Glomerular endothelial cell (primary cell): ENCODE results near the gene PSMC2. TPM values are rescaled to one million over a fixed set of nuclear protein-coding genes. Genes with fewer than 3 reads are reported as not detected.
A peak's percentile ranks its signal among the peaks of the same experiment; 100 is the strongest.

Source experiments
- DNase-seq: peaks from one replicate; pipeline ENCODE4 v3.0.0-alpha.2; 2011; ENCODE audit warnings: low read depth, low spot score; ENCODE audit errors: extremely low read depth
- total RNA-seq: library from RNA; depleted of rRNA; stranded (reverse); fragments of >200 nt; gene quantifications from 2 replicates; pipeline ENCODE4 v1.2.3, GENCODE V29; 2015

Gene PSMC2
- 152 and 153 TPM in 2 replicates for total RNA-seq

GRCh38 chr7:103347507-103348267 lies at the start of gene PSMC2:
Gene PSMC2 (plus strand): TSS chr7:103347643. CDS start chr7:103347712, 69 bp downstream.
- DNase-seq: peak; percentile 65

- no peak for DNase-seq
Measured at GRCh38 chr7:103297837-103298179, 49.6 kb upstream of the PSMC2 start.

GRCh38 chr7:103299660-103300059 lies 47.8 kb upstream of the PSMC2 start:
- no peak for DNase-seq

- DNase-seq: no peak
Measured at GRCh38 chr7:103301441-103301840, 46.0 kb upstream of the PSMC2 start.

DNA sequence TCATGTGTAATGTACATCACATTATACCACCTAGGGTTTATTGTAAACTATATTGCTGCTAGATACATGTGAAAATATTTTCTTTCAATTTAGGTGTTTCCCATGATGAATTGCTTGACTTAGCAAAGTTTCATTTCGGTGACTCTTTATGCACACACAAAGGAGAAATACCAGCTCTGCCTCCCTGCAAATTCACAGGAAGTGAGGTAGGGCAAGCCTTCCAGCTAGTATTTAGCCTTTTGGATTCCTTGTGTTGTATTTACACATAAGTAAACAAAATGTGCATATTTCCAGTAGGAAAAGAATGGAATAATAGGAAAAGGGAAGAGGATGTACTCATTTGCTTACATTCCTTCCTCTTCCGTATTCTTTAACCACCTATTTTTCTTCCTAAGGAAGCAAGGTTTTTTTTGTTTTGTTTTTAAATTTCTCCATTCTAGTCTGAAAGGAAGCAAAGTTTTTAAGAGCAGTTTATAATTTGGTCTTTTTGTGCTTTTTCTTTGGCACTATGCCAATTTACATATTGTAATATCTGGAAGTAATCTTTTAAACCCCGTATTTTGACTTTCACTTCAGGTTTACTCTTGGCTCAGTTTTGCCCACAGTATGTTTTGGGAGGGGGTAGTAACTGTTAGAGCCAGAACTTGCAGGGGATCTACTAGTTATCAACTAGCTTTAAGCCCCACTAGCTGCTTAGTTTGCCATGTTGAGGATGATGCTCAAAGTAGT lies 39.8 kb upstream of the PSMC2 start:
- DNase-seq: no peak

GRCh38 chr7:103314852-103315251 lies 32.6 kb upstream of the PSMC2 start:
- DNase-seq: no peak

GRCh38 chr7:103316380-103316941 lies 31.0 kb upstream of the PSMC2 start:
- no peak for DNase-seq

GRCh38 chr7:103317009-103317408 lies 30.4 kb upstream of the PSMC2 start:
- no peak for DNase-seq

DNA sequence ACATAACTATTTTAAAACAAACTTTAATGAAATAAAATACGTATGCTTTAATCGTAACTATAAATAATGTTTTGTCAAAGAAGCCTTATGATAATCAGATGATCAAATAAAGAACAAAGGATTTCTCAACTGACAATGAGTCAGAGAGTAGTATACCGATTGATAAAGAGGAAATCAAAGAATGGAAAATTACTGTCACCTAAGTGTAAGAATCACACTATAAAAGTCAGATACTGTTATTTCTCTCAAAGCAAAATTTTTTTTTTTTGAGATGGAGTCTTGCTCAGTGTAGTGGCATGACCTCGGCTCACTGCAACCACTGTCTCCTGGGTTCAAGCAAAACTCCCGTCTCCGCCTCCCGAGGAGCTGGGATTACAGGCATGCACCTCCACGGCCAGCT lies 21.7 kb upstream of the PSMC2 start:
- DNase-seq: no peak

DNA sequence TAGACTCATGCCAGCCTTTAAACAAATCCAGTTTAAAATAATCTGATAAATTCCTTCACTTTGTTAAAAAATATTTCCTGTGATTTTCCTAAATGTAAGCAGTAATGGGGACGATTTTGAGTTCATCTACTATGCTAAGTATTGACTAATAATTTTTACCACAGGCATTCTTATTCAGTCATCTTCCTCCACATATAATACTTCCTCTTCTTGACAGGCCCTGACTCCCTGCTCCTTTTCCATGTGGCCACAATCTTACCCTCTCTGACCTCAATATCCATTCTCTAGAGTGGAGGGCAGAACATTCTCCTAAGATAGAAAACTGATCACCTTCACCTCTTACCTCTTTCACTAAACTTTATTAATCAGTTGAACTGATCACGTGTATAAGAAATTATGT lies 10.7 kb upstream of the PSMC2 start:
- DNase-seq: no peak

DNA sequence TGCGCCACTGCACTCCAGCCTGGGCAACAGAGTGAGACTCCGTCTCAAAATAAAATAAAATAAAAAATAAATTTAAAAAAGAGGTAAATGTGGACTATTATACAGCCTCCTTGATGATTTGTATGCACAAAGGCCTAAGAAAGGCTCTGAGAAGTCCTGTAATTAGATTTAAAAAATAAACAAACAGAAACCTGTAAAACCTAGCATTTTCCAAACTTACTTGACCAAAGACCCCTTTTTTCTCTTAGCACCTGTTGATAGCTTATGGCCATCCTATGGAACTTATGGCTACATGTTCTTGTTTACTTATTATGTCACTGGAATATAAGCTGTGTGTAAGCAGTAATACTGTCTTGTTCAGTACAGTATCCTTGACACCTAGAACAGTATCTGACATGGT lies 8.6 kb upstream of the PSMC2 start:
- no peak for DNase-seq

DNA sequence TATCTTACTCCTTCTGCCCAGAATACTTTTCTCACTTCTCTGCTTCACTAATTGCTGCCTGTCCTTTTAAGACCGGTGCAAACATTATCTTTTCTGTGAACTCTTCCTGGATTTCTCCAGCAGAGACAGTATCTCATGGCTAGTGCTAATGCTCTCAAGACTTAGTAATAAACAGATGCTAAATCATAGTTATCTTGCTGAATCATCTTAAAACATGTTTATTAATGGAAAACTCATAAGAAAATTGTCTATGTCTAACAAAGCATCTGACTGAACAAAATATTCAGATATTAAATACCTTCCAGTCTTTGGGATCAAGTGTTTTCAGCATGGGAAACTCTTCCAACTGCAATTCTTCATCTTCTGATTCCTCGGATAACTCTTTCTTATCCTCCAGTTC lies 6.0 kb upstream of the PSMC2 start:
- no peak for DNase-seq

- no peak for DNase-seq
Measured at GRCh38 chr7:103343332-103343731, 4.1 kb upstream of the PSMC2 start.

GRCh38 chr7:103343758-103344452 lies 3.5 kb upstream of the PSMC2 start:
- no peak for DNase-seq

- DNase-seq: peak; percentile 77
Measured at GRCh38 chr7:103344453-103345149, 2.8 kb upstream of the PSMC2 start, which contains the start of gene DNAJC2. Gene DNAJC2 (minus strand): TSS chr7:103344767. CDS start chr7:103344622, 145 bp downstream.

- DNase-seq: no peak
Measured at GRCh38 chr7:103346396-103346795, 1.0 kb upstream of the PSMC2 start.

- no peak for DNase-seq
Measured at GRCh38 chr7:103348452-103348851, 1.0 kb downstream of the PSMC2 start.

GRCh38 chr7:103348959-103349358 lies 1.5 kb downstream of the PSMC2 start:
- DNase-seq: no peak

- no peak for DNase-seq
Measured at GRCh38 chr7:103349805-103350204, 2.4 kb downstream of the PSMC2 start.

- no peak for DNase-seq
Measured at GRCh38 chr7:103369432-103369831, 22.0 kb downstream of the PSMC2 start.
